ENCODE measurements around the gene DVL1.
A peak's percentile ranks its signal among the peaks of the same experiment; 100 is the strongest.
"Not testable (repeated sequence)": the region's sequence is repeated elsewhere in the genome, so short reads cannot be mapped to it uniquely, and the experiment has no call there.

Gene DVL1

GRCh38 chr1:1326075-1326605 is 23.1 kb downstream of the DVL1 start:
- DNase-seq (ENCODE audit: low spot score), result no peak

- DNase-seq (ENCODE audit: low spot score), result no peak
Measured at GRCh38 chr1:1325288-1326074, 23.7 kb downstream of the DVL1 start.

GRCh38 chr1:1324524-1325287 is 24.5 kb downstream of the DVL1 start, which contains the start of the genes CPTP and INTS11:
TSS of gene CPTP (plus strand) at chr1:1324802. CDS start at chr1:1326911, 2,109 bp downstream.
TSS of gene INTS11 (minus strand) at chr1:1324660. CDS start at chr1:1324608, 52 bp downstream.
- peak; percentile 97 for DNase-seq (ENCODE audit: low spot score)

- no peak for DNase-seq (ENCODE audit: low spot score)
Measured at GRCh38 chr1:1324084-1324523, 25.1 kb downstream of the DVL1 start.

GRCh38 chr1:1322952-1323351 is 26.3 kb downstream of the DVL1 start:
- DNase-seq (ENCODE audit: low spot score), result no peak

- no peak for DNase-seq (ENCODE audit: low spot score)
Measured at GRCh38 chr1:1322418-1322817, 26.8 kb downstream of the DVL1 start.

GRCh38 chr1:1321477-1321876 is 27.7 kb downstream of the DVL1 start:
- DNase-seq (ENCODE audit: low spot score), result no peak

- no peak for DNase-seq (ENCODE audit: low spot score)
Measured at GRCh38 chr1:1320666-1321448, 28.4 kb downstream of the DVL1 start.

- no peak for DNase-seq (ENCODE audit: low spot score)
Measured at GRCh38 chr1:1319646-1319941, 29.6 kb downstream of the DVL1 start.

GRCh38 chr1:1318777-1319645 is 30.2 kb downstream of the DVL1 start:
- DNase-seq (ENCODE audit: low spot score), result no peak

- peak; percentile 81 for DNase-seq (ENCODE audit: low spot score)
Measured at GRCh38 chr1:1318131-1318652, 31.0 kb downstream of the DVL1 start.

- DNase-seq (ENCODE audit: low spot score), result no peak
Measured at GRCh38 chr1:1317420-1317819, 31.8 kb downstream of the DVL1 start.

GRCh38 chr1:1316199-1316598 is 33.0 kb downstream of the DVL1 start:
- DNase-seq (ENCODE audit: low spot score), result not testable (repeated sequence)

- no peak for DNase-seq (ENCODE audit: low spot score)
Measured at GRCh38 chr1:1315435-1315954, 33.7 kb downstream of the DVL1 start.

- DNase-seq (ENCODE audit: low spot score), result no peak
Measured at GRCh38 chr1:1314678-1315335, 34.4 kb downstream of the DVL1 start.

- DNase-seq (ENCODE audit: low spot score), result no peak
Measured at GRCh38 chr1:1314237-1314586, 35.0 kb downstream of the DVL1 start.

GRCh38 chr1:1313500-1314236 is 35.5 kb downstream of the DVL1 start:
- no peak for DNase-seq (ENCODE audit: low spot score)

- DNase-seq (ENCODE audit: low spot score), result no peak
Measured at GRCh38 chr1:1312450-1313314, 36.5 kb downstream of the DVL1 start.
